Measurements from ENCODE around the gene C20orf202.
"Not testable (repeated sequence)": the region's sequence is repeated elsewhere in the genome, so short reads cannot be mapped to it uniquely, and the experiment has no call there.

Gene C20orf202

DNA sequence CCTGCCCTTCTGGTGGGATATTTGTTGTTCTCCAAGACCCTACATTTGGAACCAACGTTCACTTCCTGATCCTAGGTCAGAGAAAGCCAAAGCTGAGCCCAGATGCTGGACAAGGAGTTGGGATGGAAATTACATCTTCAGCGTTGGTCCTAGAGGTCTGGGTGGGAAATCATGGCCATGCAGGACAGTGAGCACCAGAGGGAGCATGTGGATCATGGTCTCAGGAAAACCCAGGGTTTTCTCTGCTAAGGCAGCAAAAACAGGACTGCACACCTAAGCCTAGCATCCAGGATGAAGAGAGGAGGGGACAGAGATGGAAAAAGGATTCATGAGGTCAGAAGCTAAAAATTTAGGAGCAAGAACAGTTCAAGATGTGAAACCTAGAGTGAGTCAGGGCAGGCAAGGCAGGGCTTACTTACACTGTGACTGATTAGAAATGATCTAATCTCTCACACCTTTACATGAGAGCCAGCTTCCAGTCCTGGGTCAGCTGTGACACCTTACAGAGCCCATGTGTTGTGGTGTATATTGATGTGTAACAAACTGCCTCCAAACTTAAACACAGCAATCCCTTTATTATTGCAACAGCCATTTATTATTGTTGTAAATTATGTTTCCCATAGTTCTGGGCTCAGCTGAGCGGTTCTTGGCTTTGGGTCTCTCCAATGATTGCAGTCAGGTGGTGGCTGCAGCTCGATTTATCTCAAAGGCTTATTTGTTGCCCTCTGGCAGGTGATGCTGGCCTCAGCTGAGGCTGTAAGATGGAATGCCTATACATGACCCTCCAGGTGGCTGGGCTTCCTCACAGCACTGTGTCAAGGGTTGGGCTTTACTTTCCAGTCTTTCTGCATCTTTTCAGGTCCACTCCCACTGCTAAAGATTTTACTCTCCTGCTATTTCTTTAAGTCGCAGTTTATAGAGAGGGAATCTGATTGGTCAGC lies 6.5 kb downstream of the C20orf202 start:
- FAIRE-seq, result no peak

DNA sequence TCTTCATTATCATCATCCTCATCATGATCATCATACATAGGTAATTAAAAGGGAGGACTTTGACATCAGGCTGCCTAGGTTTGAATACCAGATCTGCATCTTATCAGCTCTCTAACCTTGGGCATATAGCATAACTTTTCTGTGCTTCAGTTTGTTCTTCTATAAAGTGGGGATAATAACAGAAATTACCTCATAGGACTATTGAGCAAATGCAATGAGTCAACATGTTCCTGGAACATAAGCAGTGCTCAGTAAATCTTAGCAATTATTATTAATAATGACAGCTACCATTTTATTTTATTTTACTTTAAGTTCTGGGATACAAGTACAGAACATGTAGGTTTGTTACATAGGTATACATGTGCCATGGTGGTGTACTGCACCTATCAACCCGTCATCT lies 7.2 kb downstream of the C20orf202 start:
- no peak for FAIRE-seq

- FAIRE-seq, result no peak
Observed at GRCh38 chr20:1212023-1212422, 8.8 kb downstream of the C20orf202 start.

DNA sequence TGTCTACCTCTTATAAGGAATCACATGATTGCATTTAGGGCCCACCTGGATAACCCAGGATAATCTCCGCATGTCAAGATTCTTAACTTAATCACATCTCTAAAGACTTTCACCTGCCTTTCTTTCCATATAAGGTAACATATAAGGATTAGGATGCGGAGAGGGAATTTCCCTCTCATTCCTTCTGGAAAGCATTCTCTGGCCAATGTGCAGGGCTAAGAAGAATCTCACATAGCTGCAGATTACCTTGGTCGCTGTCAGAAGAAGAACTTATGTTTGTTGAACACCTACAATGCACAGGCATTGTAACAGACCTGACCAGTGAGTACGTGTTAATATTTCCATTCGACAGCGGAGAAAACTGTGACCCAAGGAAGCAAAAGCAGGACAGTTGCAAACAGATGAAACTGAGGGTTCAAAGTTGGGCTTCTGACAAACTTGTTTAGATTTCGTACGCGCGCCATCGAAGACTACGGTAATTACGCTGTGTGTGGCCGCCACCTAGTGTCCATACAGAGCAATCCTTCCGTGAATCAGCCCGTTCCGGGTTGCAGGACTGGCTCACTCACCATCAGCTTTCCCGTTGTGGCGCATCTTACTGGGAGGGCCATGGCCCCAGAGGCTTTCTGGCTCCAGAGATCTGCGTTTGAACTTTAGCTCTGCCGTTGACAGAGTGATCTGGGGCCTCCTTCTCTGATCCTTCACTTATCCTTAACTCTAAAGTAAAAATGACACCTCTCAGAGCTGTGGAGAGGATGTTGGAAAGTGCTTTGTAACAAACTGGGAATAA lies 9.5 kb downstream of the C20orf202 start:
- FAIRE-seq, result no peak

DNA sequence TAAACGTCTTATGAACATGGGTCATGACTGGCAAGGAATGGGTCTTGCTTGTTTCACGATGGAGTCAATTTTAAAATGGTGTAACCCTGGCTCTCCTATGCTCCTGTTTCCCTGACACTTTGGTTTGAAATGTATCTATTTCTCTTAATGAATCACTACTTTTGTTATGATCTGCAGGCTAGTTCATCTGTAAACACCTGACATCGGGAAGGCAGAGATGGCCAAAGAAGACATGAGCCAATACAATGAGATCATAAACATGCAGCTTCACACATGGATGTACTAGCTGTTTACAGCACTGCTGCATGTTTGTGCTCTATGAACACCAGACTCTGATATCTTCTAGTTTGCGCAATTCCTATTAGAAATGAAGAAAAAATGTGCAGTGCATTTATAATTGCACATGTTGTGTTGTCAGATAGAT lies 11.6 kb downstream of the C20orf202 start:
- no peak for FAIRE-seq

DNA sequence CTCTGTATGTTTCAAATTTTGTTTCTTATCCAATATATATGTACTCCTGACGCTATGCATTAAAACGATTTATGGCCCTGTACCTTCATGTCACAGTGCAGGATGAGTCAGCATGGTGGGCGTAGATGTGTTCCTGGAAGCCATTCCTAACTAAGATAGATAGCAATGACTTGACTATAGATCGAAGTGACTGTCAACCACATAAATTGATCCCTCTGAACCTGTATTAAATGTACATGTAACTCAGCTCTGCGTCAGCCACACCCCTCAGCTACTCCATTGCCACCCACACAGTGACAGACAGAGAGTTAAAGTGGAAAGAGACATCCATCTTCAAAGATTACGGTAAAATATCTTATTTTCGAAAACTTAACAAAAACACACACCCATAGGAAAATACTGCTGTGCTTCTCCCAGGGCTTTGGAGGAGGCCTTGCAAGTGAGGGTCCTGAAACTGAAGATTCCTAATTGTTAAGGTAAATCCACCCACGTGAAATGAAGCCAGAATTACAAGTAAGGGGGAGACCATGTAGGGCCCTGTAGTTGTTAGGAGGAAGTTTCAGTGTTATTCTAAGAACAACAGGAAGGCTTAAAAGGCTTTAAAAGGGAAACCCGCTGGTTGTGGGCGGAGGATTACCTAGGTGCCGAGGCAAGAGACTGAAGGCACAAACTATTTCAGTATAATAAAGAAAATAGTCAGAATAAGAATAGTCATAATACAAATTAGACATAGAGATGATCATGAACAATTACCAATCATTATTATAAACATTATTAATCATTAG lies 12.3 kb downstream of the C20orf202 start:
- no peak for FAIRE-seq

GRCh38 chr20:1216527-1217427 lies 13.5 kb downstream of the C20orf202 start:
- not testable (repeated sequence) for FAIRE-seq

DNA sequence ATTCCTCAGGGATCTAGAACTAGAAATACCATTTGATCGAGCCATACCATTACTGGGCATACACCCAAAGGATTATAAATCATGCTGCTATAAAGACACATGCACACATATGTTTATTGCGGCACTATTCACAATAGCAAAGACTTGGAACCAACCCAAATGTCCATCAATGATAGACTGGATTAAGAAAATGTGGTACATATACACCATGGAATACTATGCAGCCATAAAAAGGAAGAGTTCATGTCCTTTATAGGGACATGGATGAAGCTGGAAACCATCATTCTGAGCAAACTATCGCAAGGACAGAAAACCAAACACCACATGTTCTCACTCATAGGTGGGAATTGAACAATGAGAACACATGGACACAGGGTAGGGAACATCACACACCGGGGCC lies 19.5 kb downstream of the C20orf202 start:
- FAIRE-seq, result not testable (repeated sequence)

DNA sequence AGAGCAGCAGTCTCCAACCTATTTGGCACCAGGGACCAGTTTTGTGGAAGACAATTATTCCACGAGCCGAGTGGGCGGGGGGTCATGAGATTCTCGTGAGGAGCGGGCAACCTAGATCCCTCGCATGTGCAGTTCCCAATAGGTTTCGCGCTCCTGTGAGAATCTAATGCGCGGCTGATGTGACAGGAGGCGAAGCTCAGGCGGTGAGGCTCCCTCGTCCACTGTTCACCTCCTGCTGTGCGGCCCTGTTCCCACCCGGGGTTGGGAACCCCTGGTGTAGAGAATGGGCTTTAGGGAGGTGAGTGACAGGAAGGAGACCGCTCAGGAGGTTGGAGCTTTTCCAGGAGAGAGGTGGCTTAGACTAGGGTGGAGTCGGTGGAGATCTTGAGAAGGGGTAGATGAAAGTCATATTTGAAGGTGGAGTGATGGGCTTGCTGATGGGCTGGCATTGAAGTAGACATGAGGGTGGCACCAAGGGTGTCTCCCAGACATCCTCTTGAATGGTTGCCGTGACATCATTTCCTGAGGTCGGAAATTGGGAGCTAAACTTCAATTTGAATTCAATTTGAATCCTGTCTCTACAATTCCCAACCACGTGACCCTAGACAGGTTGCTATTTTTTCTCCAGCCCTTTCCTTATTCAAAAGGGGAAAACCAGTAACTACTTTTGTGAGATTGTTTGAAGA lies 21.1 kb downstream of the C20orf202 start:
- no peak for FAIRE-seq

GRCh38 chr20:1225263-1225782 lies 22.1 kb downstream of the C20orf202 start:
- FAIRE-seq, result no peak

DNA sequence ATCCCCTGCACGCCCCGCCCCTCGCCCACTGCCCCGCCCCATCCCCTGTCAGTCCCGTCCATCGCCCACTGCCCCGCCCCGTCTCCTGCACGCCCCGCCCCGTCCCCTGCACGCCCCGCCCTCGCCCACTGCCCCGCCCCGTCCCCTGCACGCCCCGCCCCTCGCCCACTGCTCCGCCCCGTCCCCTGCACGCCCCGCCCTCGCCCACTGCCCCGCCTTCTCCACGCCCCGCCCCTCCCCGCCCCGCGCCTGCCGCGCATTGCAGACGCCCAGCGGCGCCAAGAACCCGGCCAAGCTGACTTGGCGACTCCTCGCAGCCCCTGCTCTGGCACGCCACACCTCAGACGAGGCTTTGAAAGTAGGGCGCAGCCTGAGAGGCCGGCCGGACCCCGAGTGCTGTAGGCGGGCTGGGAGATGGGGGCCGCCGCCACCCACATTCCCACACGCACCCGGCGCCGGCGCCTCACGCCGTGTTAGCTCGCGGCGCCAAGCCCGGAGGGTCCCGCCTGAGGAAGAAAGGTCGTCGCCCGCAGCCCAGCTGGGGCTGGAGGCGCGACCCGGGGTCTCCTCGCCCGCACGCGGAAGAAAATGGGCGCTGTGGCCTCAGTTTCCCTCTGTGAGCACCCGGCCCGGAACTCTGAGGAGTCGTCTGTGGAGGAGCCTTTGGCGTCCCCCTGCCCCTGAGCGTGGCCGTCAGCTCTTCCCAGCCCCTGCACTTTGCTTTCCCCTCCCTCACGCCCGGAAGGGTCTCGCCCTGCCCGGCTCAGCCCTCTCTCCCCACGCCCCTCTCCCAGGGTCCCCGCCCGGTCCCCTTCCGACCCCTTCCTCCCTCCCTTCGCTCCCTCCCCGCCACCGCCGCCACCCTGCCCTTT lies 22.8 kb downstream of the C20orf202 start, which contains the start of gene RAD21L1:
Gene RAD21L1 (plus strand): TSS at position 262 of the 872 bp plus-strand sequence. CDS start 2,410 bp downstream, outside the sequence.
- FAIRE-seq, result no peak

- no peak for FAIRE-seq
Observed at GRCh38 chr20:1229541-1229940, 26.3 kb downstream of the C20orf202 start.

DNA sequence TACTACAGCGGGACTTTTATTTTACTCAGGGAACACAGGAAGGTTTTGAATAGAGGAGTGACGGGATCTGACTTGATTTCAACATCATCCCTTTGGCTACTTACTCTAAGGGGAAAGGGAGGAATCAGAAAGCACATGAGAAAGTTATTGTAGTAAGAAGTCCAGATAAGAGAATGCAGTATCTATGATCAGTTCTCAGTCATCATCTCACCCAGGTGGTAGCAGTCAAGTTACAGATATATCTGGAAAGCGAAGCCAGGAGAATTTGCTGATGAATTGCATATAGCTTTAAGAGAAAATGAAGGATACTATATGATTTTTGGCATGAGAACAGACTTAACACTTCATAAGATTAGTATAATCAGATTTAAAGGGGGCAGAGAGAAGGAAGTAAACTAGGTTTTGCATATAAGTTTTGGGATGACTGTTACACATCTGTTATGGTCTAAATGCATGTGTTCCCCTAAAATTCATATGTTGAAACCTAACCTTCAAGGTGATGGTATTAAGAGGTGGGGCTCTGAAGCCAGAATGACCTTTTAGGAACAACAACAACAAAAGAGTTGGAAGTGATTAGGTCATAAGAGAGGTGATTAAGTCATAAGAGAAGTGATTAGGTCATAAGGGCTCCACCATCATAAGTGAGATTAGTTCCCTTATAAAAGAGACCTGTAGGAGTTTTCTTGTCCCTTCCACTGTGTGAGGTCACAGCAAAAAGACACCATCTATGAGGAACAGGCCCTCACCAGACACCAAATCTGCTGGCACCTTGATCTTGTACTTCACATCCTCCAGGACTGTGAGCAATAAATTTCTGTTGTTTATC lies 29.2 kb downstream of the C20orf202 start:
- no peak for FAIRE-seq

- FAIRE-seq, result no peak
Observed at GRCh38 chr20:1240549-1240948, 37.3 kb downstream of the C20orf202 start.

- FAIRE-seq, result no peak
Observed at GRCh38 chr20:1241456-1241855, 38.2 kb downstream of the C20orf202 start.

DNA sequence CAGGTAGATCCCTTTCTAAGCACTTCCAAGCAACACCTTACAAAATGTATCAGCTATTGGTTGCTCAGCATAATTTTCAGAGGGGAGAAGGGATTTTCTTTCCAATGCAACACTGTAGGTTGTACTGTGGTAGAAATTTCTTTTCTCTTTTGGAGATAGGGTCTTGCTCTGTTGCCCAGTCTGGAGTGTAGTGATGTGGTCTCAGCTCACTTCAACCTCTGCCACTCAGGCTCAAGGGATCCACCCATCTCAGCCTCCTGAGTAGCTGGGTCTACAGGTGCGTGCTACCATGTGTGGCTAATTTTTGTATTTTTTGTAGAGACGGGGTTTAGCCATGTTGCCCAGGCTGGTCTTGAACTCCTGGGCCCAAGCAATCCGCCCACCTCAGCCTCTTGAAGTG lies 38.8 kb downstream of the C20orf202 start:
- FAIRE-seq, result no peak

DNA sequence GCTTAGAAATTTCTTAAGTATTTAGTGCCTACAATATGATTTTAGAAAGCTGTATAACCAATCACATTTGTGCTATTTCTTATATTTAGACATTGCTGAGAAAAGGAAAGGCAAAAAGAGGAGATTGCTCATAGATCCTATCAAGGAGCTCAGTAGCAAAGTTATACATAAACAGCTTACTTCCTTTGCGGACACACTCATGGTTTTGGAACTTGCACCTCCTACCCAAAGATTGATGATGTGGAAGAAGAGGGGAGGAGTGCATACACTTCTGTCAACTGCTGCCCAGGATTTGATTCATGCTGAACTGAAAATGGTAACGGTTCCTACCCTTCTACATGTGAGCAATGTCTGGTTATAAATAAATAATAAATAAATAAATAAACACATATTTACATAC lies 39.3 kb downstream of the C20orf202 start:
- FAIRE-seq, result no peak

DNA sequence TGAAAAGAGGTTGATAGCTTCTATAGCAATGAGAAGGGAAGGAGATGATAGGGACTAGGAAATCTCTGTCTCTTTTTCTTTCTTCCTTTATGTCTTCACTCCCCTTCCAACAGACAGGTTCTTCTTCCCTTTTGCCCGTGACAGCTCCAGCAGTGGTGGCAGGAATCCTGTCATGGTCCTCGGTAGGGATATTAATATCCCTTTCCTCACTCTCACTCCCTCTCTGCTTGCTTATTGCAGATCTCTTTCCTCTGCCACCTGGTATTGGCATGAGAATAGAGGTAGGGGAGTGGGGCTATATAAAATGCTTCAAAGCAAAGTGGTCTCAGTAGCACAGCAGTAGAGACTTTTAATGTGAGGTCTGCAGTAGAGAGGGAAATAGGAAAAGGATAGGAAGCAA lies 42.3 kb downstream of the C20orf202 start:
- no peak for FAIRE-seq

GRCh38 chr20:1247689-1248088 lies 44.4 kb downstream of the C20orf202 start:
- FAIRE-seq, result no peak

All from A204.1 (cell line).